IPS-11a (cell line): ENCODE measurements around the gene RAD51AP2.
"Not testable (repeated sequence)": the region's sequence is repeated elsewhere in the genome, so short reads cannot be mapped to it uniquely, and the experiment has no call there.

Experiments
- H3K4me3 ChIP-seq: one replicate; pipeline ENCODE4 v1.5.1; 2013; ENCODE audit warnings: low read depth, low read length, control low read depth

The RAD51AP2 gene

GRCh38 chr2:17538022-17538843, 20.0 kb upstream of the RAD51AP2 start:
- H3K4me3 ChIP-seq = peak overlapping the region; percentile 73

GRCh38 chr2:17536416-17536815, 18.2 kb upstream of the RAD51AP2 start:
- no peak overlapping the region for H3K4me3 ChIP-seq

GRCh38 chr2:17533546-17533945, 15.3 kb upstream of the RAD51AP2 start:
- H3K4me3 ChIP-seq = no peak overlapping the region

GRCh38 chr2:17529771-17530170, 11.5 kb upstream of the RAD51AP2 start:
- H3K4me3 ChIP-seq = no peak overlapping the region

GRCh38 chr2:17522303-17522702, 4.1 kb upstream of the RAD51AP2 start:
- H3K4me3 ChIP-seq = no peak overlapping the region

- no peak overlapping the region for H3K4me3 ChIP-seq
Observed at GRCh38 chr2:17521621-17522020, 3.4 kb upstream of the RAD51AP2 start.

- H3K4me3 ChIP-seq = no peak overlapping the region
Observed at GRCh38 chr2:17520761-17521160, 2.5 kb upstream of the RAD51AP2 start.

GRCh38 chr2:17519486-17519885, 1.2 kb upstream of the RAD51AP2 start:
- H3K4me3 ChIP-seq = no peak overlapping the region

- H3K4me3 ChIP-seq = peak overlapping the region; percentile 53
Observed at GRCh38 chr2:17517481-17518211, 594 bp downstream of the RAD51AP2 start.

- no peak overlapping the region for H3K4me3 ChIP-seq
Observed at GRCh38 chr2:17515652-17516051, 2.6 kb downstream of the RAD51AP2 start.

- no peak overlapping the region for H3K4me3 ChIP-seq
Observed at GRCh38 chr2:17506736-17507616, 11.3 kb downstream of the RAD51AP2 start.

GRCh38 chr2:17497718-17498117, 20.5 kb downstream of the RAD51AP2 start:
- no peak overlapping the region for H3K4me3 ChIP-seq

- no peak overlapping the region for H3K4me3 ChIP-seq
Observed at GRCh38 chr2:17495590-17495989, 22.6 kb downstream of the RAD51AP2 start.

GRCh38 chr2:17490165-17490564, 28.1 kb downstream of the RAD51AP2 start:
- not testable (repeated sequence) for H3K4me3 ChIP-seq

- H3K4me3 ChIP-seq = not testable (repeated sequence)
Observed at GRCh38 chr2:17488610-17489009, 29.6 kb downstream of the RAD51AP2 start.

GRCh38 chr2:17483496-17483895, 34.7 kb downstream of the RAD51AP2 start:
- H3K4me3 ChIP-seq = no peak overlapping the region

- no peak overlapping the region for H3K4me3 ChIP-seq
Observed at GRCh38 chr2:17482651-17483050, 35.6 kb downstream of the RAD51AP2 start.

GRCh38 chr2:17479875-17480274, 38.4 kb downstream of the RAD51AP2 start:
- no peak overlapping the region for H3K4me3 ChIP-seq

GRCh38 chr2:17476830-17477229, 41.4 kb downstream of the RAD51AP2 start:
- H3K4me3 ChIP-seq = no peak overlapping the region

- H3K4me3 ChIP-seq = no peak overlapping the region
Observed at GRCh38 chr2:17476064-17476463, 42.2 kb downstream of the RAD51AP2 start.

GRCh38 chr2:17475286-17475685, 43.0 kb downstream of the RAD51AP2 start:
- H3K4me3 ChIP-seq = no peak overlapping the region
